NCI-H1048 (cell line): Measurements from ENCODE around the gene CPNE7.

Experiments used
- DNase-seq: peaks from one replicate; lab custom pipeline; 2025; lab: John Stamatoyannopoulos, UW

CPNE7 gene

GRCh38 chr16:89605186-89605970 is 29.8 kb downstream of the CPNE7 start:
- no peak for DNase-seq

- DNase-seq, result no peak
Observed at GRCh38 chr16:89606006-89606405, 30.4 kb downstream of the CPNE7 start.

GRCh38 chr16:89607453-89607852 is 31.9 kb downstream of the CPNE7 start:
- DNase-seq, result no peak

- DNase-seq, result no peak
Observed at GRCh38 chr16:89607937-89608740, 32.6 kb downstream of the CPNE7 start.

GRCh38 chr16:89610108-89610453 is 34.5 kb downstream of the CPNE7 start:
- no peak for DNase-seq

- no peak for DNase-seq
Observed at GRCh38 chr16:89612415-89613166, 37.0 kb downstream of the CPNE7 start.

- no peak for DNase-seq
Observed at GRCh38 chr16:89613231-89613953, 37.8 kb downstream of the CPNE7 start, which contains the start of gene DPEP1. TSS of gene DPEP1 (plus strand) at chr16:89613642. CDS start at chr16:89630411, 16,769 bp downstream.

GRCh38 chr16:89613954-89614459 is 38.4 kb downstream of the CPNE7 start:
- no peak for DNase-seq

- DNase-seq, result no peak
Observed at GRCh38 chr16:89615176-89615575, 39.6 kb downstream of the CPNE7 start.

GRCh38 chr16:89615596-89616090 is 40.1 kb downstream of the CPNE7 start:
- no peak for DNase-seq

- DNase-seq, result no peak
Observed at GRCh38 chr16:89616623-89617022, 41.1 kb downstream of the CPNE7 start.

GRCh38 chr16:89617036-89617435 is 41.5 kb downstream of the CPNE7 start:
- DNase-seq, result no peak

- DNase-seq, result no peak
Observed at GRCh38 chr16:89618109-89618998, 42.8 kb downstream of the CPNE7 start.

- no peak for DNase-seq
Observed at GRCh38 chr16:89619840-89620239, 44.3 kb downstream of the CPNE7 start.

GRCh38 chr16:89620406-89620841 is 44.9 kb downstream of the CPNE7 start:
- no peak for DNase-seq

- DNase-seq, result no peak
Observed at GRCh38 chr16:89621136-89621697, 45.7 kb downstream of the CPNE7 start.

- DNase-seq, result no peak
Observed at GRCh38 chr16:89621698-89622409, 46.3 kb downstream of the CPNE7 start.

GRCh38 chr16:89623511-89624261 is 48.1 kb downstream of the CPNE7 start:
- no peak for DNase-seq
